ENCODE measurements around the gene GADD45G.
A peak's percentile ranks its signal among the peaks of the same experiment; 100 is the strongest.

The GADD45G gene, protein sequence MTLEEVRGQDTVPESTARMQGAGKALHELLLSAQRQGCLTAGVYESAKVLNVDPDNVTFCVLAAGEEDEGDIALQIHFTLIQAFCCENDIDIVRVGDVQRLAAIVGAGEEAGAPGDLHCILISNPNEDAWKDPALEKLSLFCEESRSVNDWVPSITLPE

DNA sequence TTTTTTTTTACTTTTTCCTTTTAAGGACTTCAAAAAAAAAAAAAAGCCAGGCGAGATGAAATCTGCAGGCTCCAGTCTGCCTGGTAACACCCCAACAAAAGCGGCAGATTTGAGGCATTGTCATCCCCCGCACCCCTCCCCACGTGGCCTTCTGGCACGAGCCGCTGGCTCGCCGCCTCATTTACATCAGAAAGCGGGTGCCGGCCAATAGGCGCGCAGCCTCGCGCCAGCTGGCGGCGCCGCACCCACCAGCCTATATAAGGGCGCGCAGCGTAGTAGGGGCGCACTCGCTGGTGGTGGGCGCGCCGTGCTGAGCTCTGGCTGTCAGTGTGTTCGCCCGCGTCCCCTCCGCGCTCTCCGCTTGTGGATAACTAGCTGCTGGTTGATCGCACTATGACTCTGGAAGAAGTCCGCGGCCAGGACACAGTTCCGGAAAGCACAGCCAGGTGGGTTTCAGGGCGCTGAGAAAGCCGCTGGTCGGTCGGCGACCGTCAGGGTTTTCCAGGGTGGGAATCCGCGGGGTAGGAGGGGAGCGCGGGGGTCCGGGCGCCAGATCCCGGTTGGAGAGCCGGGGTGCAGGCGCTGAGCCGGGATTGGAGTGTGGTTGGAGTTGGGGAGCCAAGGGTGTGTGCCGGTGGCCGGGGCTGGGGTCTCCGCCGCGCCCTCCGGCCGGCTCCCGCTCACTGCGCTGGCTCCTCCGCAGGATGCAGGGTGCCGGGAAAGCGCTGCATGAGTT is at the start of gene GADD45G:
GADD45G (plus strand) TSS at position 284 of the 736 bp plus-strand sequence; CDS start at position 394, 110 bp downstream.
- DNase-seq: peak; percentile 89

DNA sequence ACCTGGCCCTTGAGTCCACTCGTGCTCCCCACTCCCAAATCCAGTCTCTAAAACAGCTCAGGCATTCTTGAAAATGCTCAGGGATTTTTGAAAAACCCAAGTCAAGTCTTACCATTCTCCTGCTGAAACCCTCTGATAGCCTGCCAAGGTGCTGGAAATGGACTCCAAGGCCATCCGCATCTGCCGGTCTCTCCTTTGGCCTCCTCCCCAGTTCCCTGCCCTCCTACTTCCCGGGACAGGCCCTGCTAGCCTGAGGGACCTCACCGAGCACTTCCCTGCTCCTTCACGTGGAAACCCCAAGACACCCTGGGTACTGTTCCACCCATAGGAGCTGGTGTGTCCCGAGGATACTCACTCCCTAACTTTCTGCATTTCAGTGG is 49.8 kb upstream of the GADD45G start:
- no peak for DNase-seq

DNA sequence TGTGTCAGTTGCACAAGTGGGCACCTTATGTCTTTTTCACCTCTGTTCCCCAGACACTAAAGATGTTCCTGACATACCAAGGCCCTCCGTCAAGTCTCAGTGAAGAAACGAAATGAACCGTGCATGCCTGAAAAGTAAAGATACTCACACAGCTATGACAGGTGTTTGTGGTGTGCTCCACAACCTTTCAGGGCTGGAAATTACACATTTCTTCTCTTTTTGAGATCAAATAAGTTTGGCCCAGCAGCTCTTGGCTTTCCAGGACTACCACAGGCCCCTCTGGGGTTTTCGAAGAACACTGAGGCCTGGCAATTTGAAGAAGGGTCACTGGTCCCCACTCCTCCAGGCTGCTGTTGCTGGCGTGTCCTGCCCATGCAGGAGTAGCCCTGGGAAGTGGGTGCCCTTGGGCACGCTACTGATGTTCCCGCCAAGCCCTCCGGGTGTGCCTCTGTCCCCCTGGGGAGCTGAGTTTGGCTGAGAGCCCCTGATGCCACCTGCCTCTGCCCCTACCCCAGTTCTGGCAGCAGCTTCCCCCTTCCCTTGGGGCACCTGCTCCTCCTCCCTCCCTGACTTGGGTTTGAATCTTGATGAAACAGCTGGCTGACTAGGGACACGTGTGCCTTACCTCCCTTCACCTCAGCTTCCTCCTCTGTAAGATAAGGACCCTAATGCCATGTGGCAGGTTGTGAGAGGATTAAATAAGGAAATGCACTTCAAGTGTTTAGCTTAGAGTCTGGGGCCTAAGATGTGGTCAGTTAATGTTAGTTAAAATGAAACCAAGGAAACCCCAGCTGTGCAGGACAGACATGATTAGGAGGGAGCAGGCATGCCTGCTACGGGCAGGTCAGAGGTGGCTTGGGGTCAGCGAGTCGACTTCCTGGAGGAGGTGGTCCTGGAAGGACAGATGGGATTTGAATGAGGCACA is 49.1 kb upstream of the GADD45G start:
- no peak for DNase-seq

DNA sequence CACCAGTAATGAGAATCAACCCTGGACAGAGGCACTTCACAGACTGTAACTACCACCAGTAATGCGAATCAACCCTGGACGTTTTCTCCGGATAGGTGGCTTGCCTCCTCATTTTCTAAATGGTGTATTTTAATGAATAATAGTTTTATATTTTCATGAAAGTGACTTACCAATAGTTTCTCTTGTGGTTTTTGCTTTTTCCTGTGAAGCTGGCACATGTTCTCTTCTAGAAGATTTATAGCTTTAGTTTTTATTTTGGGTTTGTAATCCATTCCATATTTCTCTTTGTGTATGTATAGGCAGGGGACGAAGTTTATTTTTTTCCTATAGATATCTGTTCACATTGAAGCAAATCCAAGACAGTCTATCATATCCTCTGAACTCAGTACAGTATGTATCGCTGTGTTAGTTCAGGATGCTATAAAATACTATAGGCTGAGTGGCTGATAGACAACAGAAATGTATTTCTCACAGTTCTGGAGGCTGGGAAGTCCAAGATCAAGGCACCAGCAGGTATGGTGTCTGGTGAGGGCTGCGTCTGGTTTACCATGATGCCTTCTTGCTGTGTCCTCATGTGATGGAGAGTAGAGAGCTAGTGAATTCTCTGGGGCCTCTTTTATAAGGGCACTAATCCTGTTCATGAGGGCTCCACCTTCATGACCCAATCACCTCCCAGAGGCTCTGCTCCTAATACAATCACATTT is 46.5 kb upstream of the GADD45G start:
- no peak for DNase-seq

DNA sequence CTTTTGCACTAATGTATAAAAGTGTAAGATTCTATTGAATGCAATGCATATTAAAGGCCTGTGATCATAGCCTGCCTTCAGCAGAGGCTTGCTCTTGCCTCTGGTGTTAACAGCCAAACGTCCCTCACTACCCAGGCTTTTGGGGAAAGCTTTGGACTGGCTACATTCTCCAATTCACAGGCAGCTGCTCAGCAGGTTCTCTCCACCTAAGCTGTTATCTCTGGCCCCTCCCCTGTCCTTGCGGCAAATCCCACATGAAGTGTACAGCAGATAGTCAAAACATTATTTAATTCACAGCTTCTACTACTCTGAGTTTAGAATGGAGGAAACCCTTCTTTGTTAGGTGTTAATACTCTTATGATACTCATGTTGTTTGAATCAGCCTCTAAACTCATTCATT is 45.9 kb upstream of the GADD45G start:
- no peak for DNase-seq

DNA sequence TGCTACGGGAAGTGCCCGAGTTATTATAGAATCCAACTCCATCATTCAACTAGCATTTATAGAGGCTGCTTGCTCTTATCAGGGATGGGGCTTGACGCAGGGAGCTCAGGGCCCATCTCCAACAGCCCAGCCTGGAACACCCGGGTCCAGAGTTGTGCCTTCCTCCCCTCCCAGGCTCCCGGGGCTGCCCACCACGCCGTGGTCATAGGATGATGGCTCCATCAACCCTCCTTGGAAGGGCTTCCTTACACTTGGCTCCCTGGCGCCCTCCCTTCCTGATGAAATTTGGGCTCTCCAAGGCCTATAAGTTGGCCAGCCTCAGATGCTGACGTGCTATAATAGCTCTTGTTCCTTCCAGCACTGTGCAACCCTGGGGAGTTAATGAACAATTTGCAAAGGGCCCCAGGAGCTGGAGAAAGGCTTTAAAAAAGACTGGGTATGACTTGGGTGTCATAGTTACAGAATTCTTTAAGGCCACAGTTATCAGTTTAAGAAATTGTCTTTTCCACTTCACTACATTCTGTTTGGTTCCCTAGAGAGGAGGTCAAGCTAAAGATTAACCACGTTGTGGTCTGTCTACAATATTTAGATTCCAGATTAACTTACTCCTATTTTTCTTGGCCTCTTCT is 42.5 kb upstream of the GADD45G start:
- no peak for DNase-seq

DNA sequence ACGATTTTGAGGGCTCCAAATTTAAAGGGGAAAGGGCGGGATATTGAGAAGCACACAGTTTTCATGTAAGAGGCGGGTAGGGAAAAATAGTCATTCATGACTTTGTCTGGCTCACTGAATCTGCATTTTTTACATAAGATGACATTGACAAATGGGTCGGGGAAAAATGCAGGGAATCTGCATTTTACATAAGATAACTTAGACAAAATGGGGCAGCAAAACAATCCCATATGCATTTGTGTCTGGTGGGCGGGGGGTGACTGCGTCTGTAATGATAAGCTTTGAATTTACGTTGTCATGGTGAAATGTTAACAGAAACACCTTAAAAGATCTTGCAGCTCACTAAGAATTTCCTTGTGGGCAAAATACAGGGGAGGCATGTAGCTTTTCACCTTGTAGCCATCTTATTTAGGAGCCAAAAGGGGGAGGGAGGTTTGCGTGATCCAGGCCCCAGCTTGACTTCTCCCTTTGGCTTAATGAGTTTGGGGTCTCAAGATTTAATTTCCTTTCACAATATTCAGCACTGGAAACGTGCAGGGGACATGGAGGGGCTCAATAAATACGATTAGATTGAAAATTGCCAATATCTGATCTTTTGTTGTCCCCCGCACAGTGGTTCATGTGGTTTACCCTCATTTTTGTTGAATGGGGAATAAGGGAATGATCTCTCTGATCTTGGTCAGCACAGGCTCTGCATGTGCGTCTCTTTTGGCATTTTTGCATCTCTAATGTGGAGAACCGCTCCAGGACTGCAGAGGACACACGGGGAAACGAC is 41.1 kb upstream of the GADD45G start:
- DNase-seq: no peak

DNA sequence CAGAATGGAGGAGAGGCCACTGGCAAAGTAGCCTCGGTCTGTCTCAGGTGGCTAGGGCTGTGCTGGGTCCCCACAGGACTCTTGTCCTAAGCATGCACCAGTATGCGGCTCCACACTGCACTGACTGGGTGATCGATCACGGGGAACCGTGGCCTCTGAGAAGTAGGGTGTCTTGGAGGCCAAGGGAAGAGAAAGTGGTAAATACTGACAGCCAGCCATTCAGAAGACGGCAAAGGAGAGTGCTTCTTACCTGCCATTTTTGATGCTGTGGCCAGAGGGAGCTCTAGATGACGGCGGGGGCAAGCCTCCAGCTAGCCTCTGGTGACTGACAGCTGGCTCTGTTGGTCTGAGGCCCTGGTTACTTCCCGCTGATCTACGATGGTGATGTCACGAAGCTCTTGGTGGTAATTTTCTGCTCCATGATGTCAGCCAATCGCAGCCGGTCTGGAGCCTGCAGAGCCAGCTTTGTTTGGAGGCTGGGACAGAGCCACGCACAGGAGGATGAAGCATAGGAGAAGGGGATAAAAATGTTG is 40.4 kb upstream of the GADD45G start:
- DNase-seq: no peak

DNA sequence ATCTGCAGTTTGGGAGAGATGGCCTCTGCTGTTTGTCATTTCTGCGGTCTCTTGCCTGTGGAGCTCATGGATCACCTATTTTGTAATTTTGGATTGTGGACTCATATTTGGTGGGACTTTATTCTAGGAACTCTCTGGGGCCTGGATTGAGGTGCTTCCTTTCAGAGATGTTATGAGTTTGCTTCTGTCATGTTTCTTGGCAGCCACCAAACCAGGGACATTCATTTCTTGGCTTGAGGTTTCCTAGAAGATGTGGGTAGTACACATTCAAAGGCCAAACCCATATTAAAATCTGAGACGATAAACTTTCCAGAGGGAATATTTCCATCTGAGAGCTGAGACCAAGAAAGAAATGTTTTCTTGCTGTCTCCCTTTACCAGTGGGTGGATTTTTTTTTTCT is 37.2 kb upstream of the GADD45G start:
- DNase-seq: no peak

DNA sequence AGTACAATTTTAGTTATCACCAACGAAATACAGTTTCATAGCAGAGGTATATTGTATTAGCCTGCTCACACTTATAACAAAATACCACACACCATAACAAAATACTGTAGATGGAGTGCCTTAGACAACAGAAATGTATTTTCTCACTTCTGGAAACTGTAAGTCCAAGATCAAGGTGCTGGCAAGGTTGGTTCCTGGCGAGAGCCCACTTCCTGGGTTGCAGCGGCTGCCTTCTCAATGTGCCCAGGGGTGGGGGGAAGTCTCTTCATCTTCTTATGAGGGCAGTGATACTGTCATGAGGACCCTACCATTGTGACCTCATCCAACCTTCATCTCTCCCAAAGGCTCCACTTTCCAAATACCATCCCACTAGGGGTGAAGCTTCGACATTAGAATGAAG is 30.5 kb upstream of the GADD45G start:
- no peak for DNase-seq

DNA sequence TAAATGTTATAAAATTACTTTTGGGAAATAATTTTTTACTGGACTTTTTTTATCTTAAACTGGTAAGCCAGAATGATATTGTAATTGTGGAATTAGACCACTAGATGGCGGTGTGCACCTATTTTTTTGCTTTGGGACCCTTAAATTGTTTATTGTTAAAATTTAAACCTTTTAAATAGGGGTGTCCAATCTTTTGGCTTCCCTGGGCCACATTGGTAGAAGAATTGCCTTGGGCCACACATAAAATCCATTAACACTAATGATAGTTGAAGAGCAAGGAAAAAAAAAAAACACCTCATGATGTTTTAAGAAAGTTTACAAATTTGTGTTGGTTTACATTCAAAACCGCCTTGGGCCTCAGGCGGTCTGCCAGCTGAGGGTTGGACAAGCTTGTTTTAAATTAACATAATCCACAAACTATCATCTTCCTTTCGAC is 28.4 kb upstream of the GADD45G start:
- no peak for DNase-seq

DNA sequence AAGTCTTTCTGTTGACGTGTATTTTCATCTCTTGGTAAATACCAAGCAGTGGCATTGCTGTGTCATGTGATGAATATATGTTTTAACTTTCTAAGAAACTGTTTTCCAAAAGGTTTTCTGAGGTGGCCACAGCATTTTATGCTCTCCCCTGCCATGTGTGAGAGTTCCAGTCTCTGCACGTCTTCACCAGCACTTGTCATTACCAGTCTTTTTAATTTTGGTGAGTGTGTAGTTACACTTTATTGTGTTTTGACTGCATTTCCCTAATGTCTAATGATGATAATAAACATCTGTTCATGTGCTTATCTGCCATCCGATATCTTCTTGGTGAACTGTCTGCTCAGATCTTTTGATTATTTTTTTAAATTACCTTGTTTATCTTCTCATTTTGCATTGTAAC is 27.4 kb upstream of the GADD45G start:
- no peak for DNase-seq

DNA sequence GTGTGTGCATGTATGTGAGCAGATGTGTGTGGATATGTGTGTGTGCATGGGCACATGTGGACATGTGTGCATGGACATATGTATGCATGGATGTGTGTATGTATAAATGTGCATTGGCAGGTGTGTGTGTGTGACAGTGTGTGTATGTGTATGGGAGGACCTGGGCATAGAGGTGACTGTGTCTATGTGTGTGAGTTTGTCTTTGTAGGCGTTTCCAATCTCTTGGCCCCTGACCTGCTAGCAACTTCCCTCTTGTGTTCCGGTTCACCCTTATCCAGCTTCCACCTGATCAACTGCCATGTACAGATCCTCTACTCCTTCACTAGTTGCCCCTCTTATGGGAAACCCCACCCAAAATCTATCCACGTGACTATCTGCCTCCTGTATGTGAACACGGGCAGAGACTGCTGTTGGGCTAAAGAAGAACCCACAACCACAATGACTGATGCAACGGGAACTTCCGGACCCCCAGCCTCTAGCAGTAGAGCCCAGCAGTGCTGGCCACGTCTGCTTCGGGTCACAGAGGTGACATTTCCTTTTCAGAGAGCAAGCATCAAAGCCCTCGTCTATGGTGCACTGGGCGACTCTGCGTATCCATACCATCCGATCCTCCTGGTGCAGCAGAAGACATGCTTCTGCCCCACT is 24.9 kb upstream of the GADD45G start:
- DNase-seq: no peak

DNA sequence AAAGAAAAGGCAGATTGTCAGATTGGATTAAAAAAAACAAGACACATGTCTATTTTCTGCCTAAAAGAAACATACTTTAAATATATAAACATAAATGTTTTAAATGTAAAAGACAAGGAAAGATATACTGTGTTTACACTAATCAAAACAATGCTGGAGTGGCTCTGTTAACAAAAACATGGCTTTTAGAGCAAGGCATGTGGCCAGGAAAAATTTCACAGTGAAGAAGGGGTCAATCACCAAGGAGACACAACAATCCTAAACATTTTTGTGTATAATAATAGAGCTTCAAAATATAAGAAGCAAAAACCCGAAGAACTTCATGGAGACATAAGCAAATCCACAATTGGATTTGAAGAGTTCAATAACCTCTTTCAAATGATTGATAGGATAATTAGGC is 18.5 kb upstream of the GADD45G start:
- no peak for DNase-seq

DNA sequence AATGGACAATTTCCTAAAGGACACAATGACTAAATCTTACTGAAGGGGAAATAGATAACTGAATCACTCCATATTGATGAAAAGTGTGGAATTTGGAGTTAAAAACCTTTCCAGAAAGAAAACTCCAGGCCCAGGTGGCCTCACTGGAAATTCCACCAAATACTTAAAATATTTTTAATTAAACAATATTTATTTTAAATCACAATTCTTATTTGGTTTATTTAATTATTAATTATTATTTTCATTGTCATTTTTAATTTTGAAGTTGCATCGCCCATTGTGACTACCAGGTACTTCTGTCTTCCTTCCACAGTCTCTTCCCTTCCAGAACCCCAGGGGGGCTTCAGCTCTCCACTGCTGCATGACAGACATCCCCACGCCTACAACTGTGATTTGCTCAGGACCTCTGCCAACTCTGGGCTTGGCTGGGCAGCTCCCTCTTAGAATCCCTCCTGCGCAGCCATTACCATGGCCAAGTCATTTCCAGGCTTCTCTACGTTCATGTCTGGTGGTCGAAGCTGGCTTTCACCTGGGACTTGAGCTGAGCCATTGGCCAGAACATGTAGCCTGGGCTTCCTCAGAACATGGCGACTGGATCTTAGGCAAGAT is 16.4 kb upstream of the GADD45G start:
- no peak for DNase-seq

DNA sequence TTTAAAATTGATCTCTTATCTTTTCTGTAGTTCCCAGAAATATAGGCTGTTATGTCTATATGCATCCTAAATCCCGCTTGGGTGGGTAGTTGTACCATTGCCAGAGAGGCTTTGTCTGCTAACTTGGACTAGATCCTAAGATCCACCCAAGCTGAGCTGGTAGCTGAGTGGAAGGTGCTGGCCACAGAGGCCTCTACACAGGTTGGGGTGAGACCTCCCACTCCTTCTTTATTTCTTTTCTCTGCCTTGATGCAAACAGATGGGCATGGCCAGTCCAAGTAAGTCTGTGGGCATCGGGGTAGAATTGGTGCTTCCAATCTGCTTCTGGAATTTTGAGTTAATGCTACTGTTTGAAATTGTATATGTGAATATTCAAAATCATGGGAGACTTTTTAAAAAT is 14.4 kb upstream of the GADD45G start:
- no peak for DNase-seq

DNA sequence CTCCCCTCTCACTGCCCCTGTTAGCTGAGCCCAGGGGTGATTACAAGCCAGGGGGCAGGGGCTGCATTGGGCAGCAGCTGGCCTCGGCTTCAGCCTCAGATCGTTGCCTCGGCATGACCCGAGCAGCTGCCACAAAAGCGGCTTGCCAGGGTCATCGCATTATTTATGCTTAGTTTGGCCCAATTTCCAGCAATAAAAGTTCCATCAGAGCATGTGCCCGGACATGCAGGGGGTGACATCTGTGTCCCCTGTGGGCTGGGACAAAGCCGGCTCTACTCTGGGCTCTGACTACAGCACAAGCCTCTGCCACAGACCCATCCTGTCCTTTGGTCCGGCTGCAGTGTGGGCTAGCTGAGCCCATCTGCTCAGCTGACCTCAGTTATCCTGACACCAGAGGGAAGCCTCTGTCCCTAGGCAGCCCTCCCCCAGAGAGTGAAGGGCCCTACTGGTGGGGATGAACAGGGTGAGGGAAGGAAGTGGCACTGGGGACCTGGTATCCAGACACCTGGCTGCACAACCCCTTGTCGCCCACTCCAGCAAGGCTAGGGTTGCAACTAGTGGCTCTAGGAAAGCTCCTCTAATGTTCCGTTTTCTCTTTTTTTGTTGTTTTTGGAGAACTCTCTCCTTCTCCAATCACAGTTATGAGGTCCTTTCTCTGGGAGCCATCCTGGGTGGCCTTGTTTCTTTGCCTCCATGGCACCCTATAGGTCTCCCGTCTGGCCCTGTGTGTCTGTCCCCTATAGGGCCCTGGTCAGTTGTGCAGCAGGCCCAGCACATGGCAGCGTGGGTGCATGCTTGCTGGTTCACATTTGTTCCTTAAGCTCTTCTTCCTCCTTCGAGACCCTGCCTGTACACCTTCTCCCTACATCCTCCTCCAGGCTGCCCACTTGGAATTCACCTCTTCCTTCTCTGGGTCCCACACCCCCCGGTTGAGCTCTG is 13.3 kb upstream of the GADD45G start:
- no peak for DNase-seq

DNA sequence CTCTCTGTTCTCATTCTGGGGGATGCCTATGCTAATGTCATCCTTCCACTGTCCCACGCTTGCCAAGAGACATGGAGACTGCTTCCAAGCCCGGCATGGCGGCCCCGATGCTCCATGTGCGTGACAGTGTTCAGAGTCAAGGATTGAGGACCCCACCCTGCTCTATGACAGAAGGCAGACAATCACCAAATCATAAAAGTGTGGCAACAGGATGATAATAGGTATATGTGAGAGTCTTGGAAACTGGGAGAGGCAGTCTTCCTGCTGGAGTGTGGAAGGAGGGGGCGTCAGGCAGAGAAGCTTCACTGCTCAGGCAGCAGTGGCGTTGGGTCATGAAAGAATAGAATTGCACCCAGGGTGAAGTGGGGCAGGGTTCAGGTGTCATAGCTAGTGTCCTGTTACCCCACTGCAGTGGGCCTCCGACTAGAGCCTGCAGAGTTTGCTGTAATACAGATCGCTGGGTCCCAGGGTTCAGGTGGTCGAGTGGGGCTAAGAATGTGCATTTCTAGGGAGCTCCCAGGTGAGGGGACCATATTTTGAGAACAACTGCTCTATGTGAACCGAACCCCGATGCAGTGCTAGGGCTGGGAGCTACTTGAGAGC is 12.5 kb upstream of the GADD45G start:
- no peak for DNase-seq

All from activated CD8-positive, alpha-beta memory T cell treated with anti-CD3 and anti-CD28 coated beads, Interleukin-2, amount 50 U/mL, for 4 hours (primary cell).